Measurements from ENCODE around the gene ANKIB1.

- no peak for TF ChIP-seq GATA2 (IDR thresholded peaks at IDR 0.05; ENCODE audit: low read depth, low read length)
- TF ChIP-seq GATA3 (IDR thresholded peaks at IDR 0.05; ENCODE audit: low read depth, low read length) = no peak
These were observed 7.5 kb downstream of the ANKIB1 start for GRCh38 chr7:92253251-92253650.

All from SH-SY5Y (cell line).